SU-DHL-6 (cell line): ENCODE measurements around the gene WDR31.

ENCODE experiments used
- H2AFZ ChIP-seq: fragments of 200-600 bp; sonication (generic); 2 replicates; pipeline ENCODE4 v1.6.1; 2014; ENCODE audit warnings: low read depth, mild to moderate bottlenecking, moderate library complexity, mixed read lengths, antibody characterized with exemption, low read length; ENCODE audit not compliant: severe bottlenecking
- H3F3A ChIP-seq: fragments of 200-600 bp; shearing (Covaris generic); 2 replicates; pipeline ENCODE4 v1.6.0; 2016; ENCODE audit warnings: antibody characterized with exemption, mild to moderate bottlenecking; ENCODE audit not compliant: insufficient read depth
- H3K27ac ChIP-seq: fragments of 200-600 bp; sonication (generic); 2 replicates; pipeline ENCODE4 v1.5.1; 2016; ENCODE audit warnings: low read depth, mild to moderate bottlenecking, low read length, moderate library complexity, mixed read lengths
- H3K27me3 ChIP-seq: fragments of 200-600 bp; sonication (generic), shearing (Covaris generic); 2 replicates; pipeline ENCODE4 v1.6.0; 2014; ENCODE audit warnings: mild to moderate bottlenecking, low read length
- H3K36me3 ChIP-seq: fragments of 200-600 bp; sonication (generic); 2 replicates; pipeline ENCODE4 v1.6.1; 2014; ENCODE audit warnings: mild to moderate bottlenecking, low read length, mixed read lengths
- H3K4me2 ChIP-seq: fragments of 300-600, 200-600 bp; shearing (Covaris generic), sonication (generic); 2 replicates; pipeline ENCODE4 v1.6.0; 2014; ENCODE audit warnings: low read length, low read depth, mild to moderate bottlenecking; ENCODE audit not compliant: poor library complexity, severe bottlenecking
- H3K4me3 ChIP-seq: fragments of 200-600 bp; sonication (generic); 2 replicates; pipeline ENCODE4 v1.5.1; 2014; ENCODE audit warnings: antibody characterized with exemption, low read length, mild to moderate bottlenecking, mixed read lengths; ENCODE audit not compliant: insufficient read depth, poor library complexity, severe bottlenecking
- H3K79me2 ChIP-seq: fragments of 200-600 bp; sonication (generic); 2 replicates; pipeline ENCODE4 v1.6.1; 2014; ENCODE audit warnings: mild to moderate bottlenecking, low read length, moderate library complexity; ENCODE audit not compliant: insufficient read depth
- H3K9ac ChIP-seq: fragments of 200-600 bp; sonication (generic); 2 replicates; pipeline ENCODE4 v1.7.0; 2014; ENCODE audit warnings: mild to moderate bottlenecking, low read length
- H3K9me2 ChIP-seq: fragments of 200-600 bp; sonication (generic); replicated peaks from 2 replicates; pipeline ENCODE4 v1.6.1; 2014; ENCODE audit warnings: low read length; ENCODE audit not compliant: insufficient read depth
- H3K9me3 ChIP-seq: fragments of 200-600 bp; sonication (generic); 2 replicates; pipeline ENCODE4 v1.6.1; 2014; ENCODE audit warnings: low read length, mixed read lengths; ENCODE audit not compliant: insufficient read depth
- H4K20me1 ChIP-seq: fragments of 200-600 bp; sonication (generic); 2 replicates; pipeline ENCODE4 v1.6.1; 2014; ENCODE audit warnings: low read depth, mild to moderate bottlenecking, antibody characterized with exemption, low read length, moderate library complexity, mixed read lengths
- CTCF ChIP-seq: fragments of 200-600 bp; sonication (generic); IDR thresholded peaks from one replicate; pipeline ENCODE4 v1.5.1; 2017; ENCODE audit warnings: antibody characterized with exemption, mild to moderate bottlenecking, low read length, moderate library complexity; ENCODE audit not compliant: insufficient read depth, poor library complexity, severe bottlenecking
- EZH2phosphoT487 ChIP-seq: fragments of 200-600 bp; sonication (generic), shearing (Covaris generic); conservative IDR thresholded peaks from 2 replicates; pipeline ENCODE4 v1.6.1; 2018; ENCODE audit warnings: mild to moderate bottlenecking, antibody characterized with exemption, low read length, moderate library complexity, mixed read lengths

Gene WDR31

GRCh38 chr9:113322671-113323070 is 17.4 kb downstream of the WDR31 start:
- H2AFZ ChIP-seq, result no peak overlapping the region
- no peak overlapping the region for H3K4me3 ChIP-seq
- H3K79me2 ChIP-seq, result no peaks in the 10 kb centered on the region
- no peaks in the 10 kb centered on the region for H3F3A ChIP-seq
- H3K36me3 ChIP-seq, result no peaks in the 10 kb centered on the region
- no peak overlapping the region for H3K4me2 ChIP-seq
- no peak for TF ChIP-seq CTCF
- no peak for TF ChIP-seq EZH2phosphoT487
- H3K27me3 ChIP-seq, result no peaks in the 10 kb centered on the region
- no peak overlapping the region for H3K9ac ChIP-seq
- no peak overlapping the region for H3K27ac ChIP-seq
- no peaks in the 10 kb centered on the region for H4K20me1 ChIP-seq
- H3K9me3 ChIP-seq, result no peaks in the 10 kb centered on the region
- no peaks in the 10 kb centered on the region for H3K9me2 ChIP-seq

- no peak overlapping the region for H3K4me2 ChIP-seq
- no peak overlapping the region for H3K27ac ChIP-seq
- no peaks in the 10 kb centered on the region for H3K36me3 ChIP-seq
- no peaks in the 10 kb centered on the region for H4K20me1 ChIP-seq
- no peaks in the 10 kb centered on the region for H3K9me3 ChIP-seq
- H3K79me2 ChIP-seq, result no peaks in the 10 kb centered on the region
- TF ChIP-seq EZH2phosphoT487 (no peak), CTCF (no peak)
- H3K9ac ChIP-seq, result no peak overlapping the region
- H3K4me3 ChIP-seq, result no peak overlapping the region
- no peaks in the 10 kb centered on the region for H3K27me3 ChIP-seq
- no peaks in the 10 kb centered on the region for H3K9me2 ChIP-seq
- H3F3A ChIP-seq, result no peaks in the 10 kb centered on the region
- no peak overlapping the region for H2AFZ ChIP-seq
Measured at GRCh38 chr9:113320051-113320450, 20.0 kb downstream of the WDR31 start.

GRCh38 chr9:113319054-113319453 is 21.0 kb downstream of the WDR31 start:
- Histone ChIP-seq H4K20me1 (no peaks in the 10 kb centered on the region), H3K4me3 (no peak overlapping the region), H3F3A (no peaks in the 10 kb centered on the region), H3K4me2 (no peak overlapping the region), H3K9ac (no peak overlapping the region), H3K36me3 (no peaks in the 10 kb centered on the region), H2AFZ (no peak overlapping the region), H3K9me2 (no peaks in the 10 kb centered on the region), H3K27ac (no peak overlapping the region), H3K9me3 (no peaks in the 10 kb centered on the region), H3K27me3 (no peaks in the 10 kb centered on the region), H3K79me2 (no peaks in the 10 kb centered on the region)
- TF ChIP-seq EZH2phosphoT487 (no peak), CTCF (no peak)

- no peak overlapping the region for H3K4me3 ChIP-seq
- TF ChIP-seq EZH2phosphoT487, result no peak
- no peak for TF ChIP-seq CTCF
Measured at GRCh38 chr9:113317777-113318176, 22.3 kb downstream of the WDR31 start.

More at GRCh38 chr9:113317777-113318176, 22.3 kb downstream of the WDR31 start:
- Histone ChIP-seq H3K9ac (no peak overlapping the region), H3F3A (no peaks in the 10 kb centered on the region), H3K9me3 (no peaks in the 10 kb centered on the region), H3K9me2 (no peaks in the 10 kb centered on the region), H3K36me3 (no peaks in the 10 kb centered on the region), H3K27me3 (no peaks in the 10 kb centered on the region), H2AFZ (no peak overlapping the region), H3K79me2 (no peaks in the 10 kb centered on the region), H3K27ac (no peak overlapping the region), H3K4me2 (no peak overlapping the region), H4K20me1 (no peaks in the 10 kb centered on the region)
